Trophoblast cell (in vitro differentiated cells and primary cell): Measurements from ENCODE around the gene NPW.

Source experiments
- DNase-seq, 2 donors: peaks; one replicate each; pipeline ENCODE4 v3.0.0-alpha.2; 2016
- H2AFZ ChIP-seq: 2 replicates; pipeline ENCODE4 v1.6.1; 2013; ENCODE audit warnings: low read length, moderate library complexity, mild to moderate bottlenecking; ENCODE audit not compliant: insufficient read depth, poor library complexity
- H2AK5ac ChIP-seq: 2 replicates; pipeline ENCODE4 v1.6.1; 2013; ENCODE audit warnings: mild to moderate bottlenecking, low read length
- H2BK120ac ChIP-seq: 2 replicates; pipeline ENCODE4 v1.6.1; 2013; ENCODE audit warnings: low read length, mild to moderate bottlenecking, moderate library complexity; ENCODE audit not compliant: insufficient read depth, poor library complexity
- H2BK12ac ChIP-seq: 2 replicates; pipeline ENCODE4 v1.6.1; 2013; ENCODE audit warnings: mild to moderate bottlenecking, low read length, moderate library complexity
- H2BK5ac ChIP-seq: 2 replicates; pipeline ENCODE4 v1.6.1; 2013; ENCODE audit warnings: low read length, low read depth, moderate library complexity, mild to moderate bottlenecking; ENCODE audit not compliant: poor library complexity
- H3K14ac ChIP-seq: 2 replicates; pipeline ENCODE4 v1.6.1; 2013; ENCODE audit warnings: mild to moderate bottlenecking, low read length
- H3K18ac ChIP-seq: 2 replicates; pipeline ENCODE4 v1.6.1; 2013; ENCODE audit warnings: mild to moderate bottlenecking, low read length
- H3K23ac ChIP-seq: 2 replicates; pipeline ENCODE4 v1.6.1; 2013; ENCODE audit warnings: low read length
- H3K27ac ChIP-seq: 2 replicates; pipeline ENCODE4 v1.5.1; 2013; ENCODE audit warnings: low read depth, mild to moderate bottlenecking, inconsistent platforms, low read length, moderate library complexity
- H3K27me3 ChIP-seq: 2 replicates; pipeline ENCODE4 v1.6.1; 2013; ENCODE audit warnings: inconsistent platforms, mild to moderate bottlenecking, low read length, moderate library complexity; ENCODE audit not compliant: insufficient read depth
- H3K36me3 ChIP-seq, 2 experiments: 1 replicate in 1 of 2; 2 replicates in 1 of 2; pipeline ENCODE4 v1.6.1; 2013; ENCODE audit warnings: low read length in 2 of 2, mild to moderate bottlenecking in 2 of 2, moderate library complexity in 1 of 2; ENCODE audit not compliant: insufficient read depth in 2 of 2, control insufficient read depth in 1 of 2
- H3K4ac ChIP-seq: 2 replicates; pipeline ENCODE4 v1.6.1; 2013; ENCODE audit warnings: low read depth, mild to moderate bottlenecking, low read length, moderate library complexity
- H3K4me1 ChIP-seq, 2 experiments: 1 replicate in 1 of 2; 2 replicates in 1 of 2; pipeline ENCODE4 v1.6.1; 2013; ENCODE audit warnings: low read length in 2 of 2, mild to moderate bottlenecking in 2 of 2, moderate library complexity in 1 of 2; ENCODE audit not compliant: insufficient read depth in 2 of 2, control insufficient read depth in 1 of 2
- H3K4me2 ChIP-seq: 2 replicates; pipeline ENCODE4 v1.6.1; 2013; ENCODE audit warnings: inconsistent platforms, mild to moderate bottlenecking, low read length, moderate library complexity
- H3K4me3 ChIP-seq: 2 replicates; pipeline ENCODE4 v1.5.1; 2013; ENCODE audit warnings: mild to moderate bottlenecking, low read depth, low read length, inconsistent platforms
- H3K79me1 ChIP-seq: one replicate; pipeline ENCODE4 v1.6.1; 2013; ENCODE audit warnings: low read length
- H3K79me2 ChIP-seq: 2 replicates; pipeline ENCODE4 v1.6.1; 2013; ENCODE audit warnings: low read length, mild to moderate bottlenecking; ENCODE audit not compliant: control insufficient read depth, insufficient read depth, poor library complexity
- H3K9ac ChIP-seq: 2 replicates; pipeline ENCODE4 v1.6.1; 2013; ENCODE audit warnings: mild to moderate bottlenecking, low read length
- H3K9me3 ChIP-seq: 2 replicates; pipeline ENCODE4 v1.6.1; 2013; ENCODE audit warnings: low read depth, mild to moderate bottlenecking, control low read depth, inconsistent platforms, low read length; ENCODE audit not compliant: insufficient read depth
- H4K12ac ChIP-seq: 2 replicates; pipeline ENCODE4 v1.6.1; 2013; ENCODE audit warnings: low read depth, mild to moderate bottlenecking, low read length, moderate library complexity
- H4K8ac ChIP-seq: 2 replicates; pipeline ENCODE4 v1.6.1; 2013; ENCODE audit warnings: low read depth, mild to moderate bottlenecking, low read length, moderate library complexity
- H4K91ac ChIP-seq: one replicate; pipeline ENCODE4 v1.6.1; 2013; ENCODE audit warnings: low read depth, mild to moderate bottlenecking, low read length, moderate library complexity
- whole genome bisulfite sequencing: extraction: QIAGEN DNeasy Blood & Tissue Kit; methylation state at CpG from one replicate; pipeline ENCODE4 v1.1.7; 2013; ENCODE audit warnings: missing lambda C conversion rate; ENCODE audit not compliant: insufficient read length, insufficient coverage; ENCODE audit errors: extremely low coverage; 5-methylcytosine and 5-hydroxymethylcytosine counted together

Gene NPW

DNA sequence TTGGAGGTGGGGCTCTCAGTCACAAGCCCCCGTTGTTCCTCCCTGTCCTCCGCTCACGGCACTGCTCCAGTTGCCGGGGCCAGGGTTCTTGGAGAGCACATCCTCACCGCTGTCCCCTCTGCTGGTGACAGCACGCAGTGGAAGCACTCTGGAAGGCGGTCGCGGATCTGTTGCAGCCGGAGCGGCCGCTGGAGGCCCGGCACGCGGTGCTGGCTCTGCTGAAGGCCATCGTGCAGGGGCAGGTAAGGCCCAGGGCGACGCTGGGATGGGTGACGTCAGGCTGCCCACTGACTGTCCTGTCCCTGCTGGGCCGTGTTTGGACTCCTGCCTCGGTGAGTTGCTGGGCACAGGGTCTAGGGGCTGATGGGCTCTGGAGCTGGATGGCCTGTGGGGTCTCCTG is 33.6 kb downstream of the NPW start:
- H3K36me3 ChIP-seq, result peaks cover 55 to 62% of the 10 kb centered on the region in 2 experiments
- no peaks in the 10 kb centered on the region for H3K79me1 ChIP-seq
- H4K8ac ChIP-seq, result no peak overlapping the region
- H3K9ac ChIP-seq, result no peak overlapping the region
- H4K91ac ChIP-seq, result no peak overlapping the region
- H2AFZ ChIP-seq, result no peak overlapping the region
- H3K14ac ChIP-seq, result no peak overlapping the region
- no peak overlapping the region for H3K4ac ChIP-seq
- no peak overlapping the region for H3K23ac ChIP-seq
- no CpG with 5 or more reads among the region's 21 CpGs for WGBS
- no peak for DNase-seq
- H3K4me1 ChIP-seq, result peaks cover 6% of the 10 kb centered on the region in 2 experiments
- no peaks in the 10 kb centered on the region for H3K27me3 ChIP-seq
- no peak overlapping the region for H3K27ac ChIP-seq
- H3K9me3 ChIP-seq, result peaks cover 4% of the 10 kb centered on the region
- no peak overlapping the region for H2AK5ac ChIP-seq
- no peak overlapping the region for H3K18ac ChIP-seq
- no peak overlapping the region for H2BK5ac ChIP-seq
- H3K79me2 ChIP-seq, result no peaks in the 10 kb centered on the region
- no peak overlapping the region for H4K12ac ChIP-seq
- H3K4me3 ChIP-seq, result no peak overlapping the region
- H3K4me2 ChIP-seq, result no peak overlapping the region
- no peak overlapping the region for H2BK12ac ChIP-seq
- H2BK120ac ChIP-seq, result no peak overlapping the region

- H3K4ac ChIP-seq, result no peak overlapping the region
- no peak overlapping the region for H2AK5ac ChIP-seq
- H3K23ac ChIP-seq, result no peak overlapping the region
- no peak overlapping the region for H3K9ac ChIP-seq
- no peak overlapping the region for H3K14ac ChIP-seq
- H3K4me1 ChIP-seq, result no peaks in the 10 kb centered on the region
- no peak overlapping the region for H3K27ac ChIP-seq
- H3K36me3 ChIP-seq, result peaks cover 61 to 68% of the 10 kb centered on the region in 2 experiments
- peaks cover 6% of the 10 kb centered on the region for H3K9me3 ChIP-seq
- H3K27me3 ChIP-seq, result no peaks in the 10 kb centered on the region
- no peaks in the 10 kb centered on the region for H3K79me1 ChIP-seq
- no peaks in the 10 kb centered on the region for H3K79me2 ChIP-seq
- no peak overlapping the region for H3K4me2 ChIP-seq
- H2AFZ ChIP-seq, result no peak overlapping the region
- H3K4me3 ChIP-seq, result no peak overlapping the region
- no peak overlapping the region for H4K12ac ChIP-seq
- no peak overlapping the region for H2BK12ac ChIP-seq
- H4K91ac ChIP-seq, result no peak overlapping the region
- H2BK5ac ChIP-seq, result no peak overlapping the region
- DNase-seq, result no peak
- no peak overlapping the region for H2BK120ac ChIP-seq
- H4K8ac ChIP-seq, result no peak overlapping the region
- H3K18ac ChIP-seq, result no peak overlapping the region
- no CpG with 5 or more reads among the region's 17 CpGs for WGBS
Observed at GRCh38 chr16:2053897-2054296, 34.3 kb downstream of the NPW start.

GRCh38 chr16:2054543-2055245 is 35.1 kb downstream of the NPW start:
- Histone ChIP-seq H3K27me3 (no peaks in the 10 kb centered on the region), H3K18ac (no peak overlapping the region), H2AK5ac (no peak overlapping the region), H3K9ac (no peak overlapping the region), H3K4me3 (no peak overlapping the region), H4K8ac (no peak overlapping the region), H3K14ac (no peak overlapping the region), H2BK120ac (no peak overlapping the region), H4K91ac (no peak overlapping the region), H2BK5ac (no peak overlapping the region), H3K9me3 (peaks cover 6% of the 10 kb centered on the region), H3K4me1 (no peaks in the 10 kb centered on the region), H3K27ac (no peak overlapping the region), H3K4me2 (no peak overlapping the region), H4K12ac (no peak overlapping the region), H3K79me1 (no peaks in the 10 kb centered on the region), H3K23ac (no peak overlapping the region), H3K4ac (no peak overlapping the region), H2BK12ac (no peak overlapping the region), H3K36me3 (peaks cover 62 to 68% of the 10 kb centered on the region in 2 experiments), H2AFZ (no peak overlapping the region), H3K79me2 (no peaks in the 10 kb centered on the region)
- no CpG with 5 or more reads among the region's 29 CpGs for WGBS
- DNase-seq, result no peak

DNA sequence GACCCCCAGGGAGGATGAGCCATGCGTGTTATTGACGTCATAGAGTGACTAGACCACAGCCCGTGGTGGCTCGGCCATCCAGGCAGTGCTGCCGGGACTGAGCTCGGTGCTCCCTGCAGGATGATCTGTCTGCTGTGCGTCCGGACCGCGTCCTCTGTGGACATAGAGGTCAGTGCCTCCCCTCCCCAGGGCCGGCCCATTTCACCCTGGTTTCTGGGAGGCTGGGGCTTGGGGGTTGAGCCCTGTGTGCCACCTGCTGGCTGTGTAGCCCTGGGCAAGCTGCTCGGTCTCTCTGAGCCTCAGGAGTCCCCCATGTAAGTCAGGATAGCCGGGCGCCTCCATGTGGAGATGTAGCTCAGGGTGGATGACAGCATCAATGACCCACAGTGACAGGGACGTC is 36.5 kb downstream of the NPW start:
- Histone ChIP-seq H3K4me3 (no peak overlapping the region), H2AFZ (no peak overlapping the region), H3K4me2 (no peak overlapping the region), H3K36me3 (peaks cover 72 to 76% of the 10 kb centered on the region in 2 experiments), H2AK5ac (no peak overlapping the region), H3K79me2 (no peaks in the 10 kb centered on the region), H3K27me3 (no peaks in the 10 kb centered on the region), H3K9ac (no peak overlapping the region), H3K4ac (no peak overlapping the region), H3K9me3 (peaks cover 6% of the 10 kb centered on the region), H2BK120ac (no peak overlapping the region), H3K14ac (no peak overlapping the region), H4K12ac (no peak overlapping the region), H3K23ac (no peak overlapping the region), H3K79me1 (no peaks in the 10 kb centered on the region), H3K4me1 (no peaks in the 10 kb centered on the region), H3K27ac (no peak overlapping the region), H2BK12ac (no peak overlapping the region), H3K18ac (no peak overlapping the region), H4K8ac (no peak overlapping the region), H4K91ac (no peak overlapping the region), H2BK5ac (no peak overlapping the region)
- no peak for DNase-seq
- WGBS, result no CpG with 5 or more reads among the region's 15 CpGs
